T-helper 1 cell (primary cell): ENCODE data around the gene DCST2.
A peak's percentile ranks its signal among the peaks of the same experiment; 100 is the strongest.

Experiments used
- DNase-seq, 5 donors: peaks; one replicate each; pipeline ENCODE4 v3.0.0-alpha.2; 2012 to 2020

DCST2 gene

DNA sequence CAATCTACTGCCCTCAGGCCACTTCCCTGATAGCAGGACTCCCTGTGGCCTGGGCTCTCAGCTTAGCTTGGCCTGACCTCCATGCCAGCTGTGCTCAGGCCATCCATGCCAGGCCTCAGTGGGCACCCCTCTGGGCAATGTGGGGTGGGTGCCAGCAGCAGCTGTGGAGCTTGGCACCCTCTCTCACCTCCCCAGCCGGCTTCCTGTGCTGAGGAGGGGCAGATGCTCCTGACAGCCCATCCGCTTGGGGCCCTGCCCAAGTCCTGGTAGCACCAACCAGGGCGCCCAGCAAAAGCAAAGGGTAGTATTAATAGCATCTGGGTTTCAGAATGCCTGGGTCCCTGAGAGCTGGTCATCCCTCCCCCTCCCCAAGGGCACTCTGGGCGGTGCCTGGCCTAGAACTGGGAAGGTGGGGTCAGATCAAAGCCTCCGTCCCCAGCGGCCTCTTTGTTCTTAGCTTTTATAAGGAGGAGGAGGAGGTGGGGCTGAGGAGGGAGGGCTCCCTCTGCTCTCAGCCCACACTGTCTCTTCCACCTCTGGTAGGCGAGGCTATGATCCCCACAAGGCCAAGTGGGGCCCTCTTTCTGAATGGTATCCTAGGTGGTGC, 36.1 kb upstream of the DCST2 start:
- DNase-seq, result no peak

DNA sequence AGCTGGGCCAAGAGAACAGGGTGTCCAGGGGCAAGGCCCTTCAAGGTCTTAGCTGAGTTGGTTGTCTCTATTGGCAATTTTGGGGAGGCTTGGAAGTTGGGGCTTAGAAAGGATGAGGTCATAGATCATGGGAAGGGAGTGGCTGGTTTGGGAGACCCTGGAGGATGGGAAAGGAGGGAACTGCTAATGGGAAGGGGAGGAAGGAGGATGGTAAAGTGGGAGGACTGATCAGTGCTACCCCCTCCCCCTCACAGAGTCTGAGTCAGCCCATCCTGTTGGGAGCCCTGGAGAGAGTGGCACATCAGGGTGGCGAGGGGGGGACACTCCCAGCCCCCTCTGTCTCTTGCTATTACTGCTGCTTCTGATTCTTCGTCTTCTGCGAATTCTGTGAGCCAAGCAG, 35.0 kb upstream of the DCST2 start:
- DNase-seq, result no peak

DNA sequence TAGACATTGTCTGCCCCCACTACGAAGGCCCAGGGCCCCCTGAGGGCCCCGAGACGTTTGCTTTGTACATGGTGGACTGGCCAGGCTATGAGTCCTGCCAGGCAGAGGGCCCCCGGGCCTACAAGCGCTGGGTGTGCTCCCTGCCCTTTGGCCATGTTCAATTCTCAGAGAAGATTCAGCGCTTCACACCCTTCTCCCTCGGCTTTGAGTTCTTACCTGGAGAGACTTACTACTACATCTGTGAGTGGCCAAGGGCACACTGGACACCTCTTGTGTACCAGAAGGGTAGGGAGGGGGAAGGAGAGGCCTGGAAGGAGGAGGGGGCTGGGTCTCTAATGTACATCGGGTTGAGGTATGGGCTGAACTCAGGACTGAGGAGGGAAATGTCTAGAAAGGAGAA, 33.2 kb upstream of the DCST2 start:
- no peak for DNase-seq

DNA sequence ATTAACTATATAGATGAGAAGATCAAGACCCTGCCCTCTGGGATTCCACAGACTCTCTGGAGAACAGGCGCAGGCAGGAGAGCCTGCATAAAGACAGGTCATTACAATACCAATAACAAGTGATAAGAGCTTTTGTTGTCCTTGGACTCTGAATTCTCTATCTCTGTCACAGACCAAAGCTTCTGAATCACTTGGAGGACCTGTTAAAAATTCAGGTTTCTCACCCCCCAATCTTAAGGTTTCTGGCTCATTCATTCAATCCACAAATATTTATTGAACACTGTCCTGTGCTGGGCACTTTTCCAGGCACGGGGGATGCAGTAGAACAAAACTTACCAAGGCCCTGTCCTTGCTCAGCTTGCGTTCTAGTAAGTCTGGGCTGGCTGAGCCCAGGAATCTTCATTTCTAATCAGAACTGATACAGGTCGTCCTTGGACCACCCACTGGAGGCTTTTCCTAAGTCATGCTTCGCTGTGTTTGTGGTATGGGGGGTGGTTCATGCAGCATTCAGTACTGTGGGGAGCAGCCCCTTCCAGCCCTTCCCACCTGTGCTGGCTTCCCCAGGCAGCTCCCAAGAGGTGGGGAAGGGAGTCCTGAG, 31.4 kb upstream of the DCST2 start:
- no peak for DNase-seq

DNA sequence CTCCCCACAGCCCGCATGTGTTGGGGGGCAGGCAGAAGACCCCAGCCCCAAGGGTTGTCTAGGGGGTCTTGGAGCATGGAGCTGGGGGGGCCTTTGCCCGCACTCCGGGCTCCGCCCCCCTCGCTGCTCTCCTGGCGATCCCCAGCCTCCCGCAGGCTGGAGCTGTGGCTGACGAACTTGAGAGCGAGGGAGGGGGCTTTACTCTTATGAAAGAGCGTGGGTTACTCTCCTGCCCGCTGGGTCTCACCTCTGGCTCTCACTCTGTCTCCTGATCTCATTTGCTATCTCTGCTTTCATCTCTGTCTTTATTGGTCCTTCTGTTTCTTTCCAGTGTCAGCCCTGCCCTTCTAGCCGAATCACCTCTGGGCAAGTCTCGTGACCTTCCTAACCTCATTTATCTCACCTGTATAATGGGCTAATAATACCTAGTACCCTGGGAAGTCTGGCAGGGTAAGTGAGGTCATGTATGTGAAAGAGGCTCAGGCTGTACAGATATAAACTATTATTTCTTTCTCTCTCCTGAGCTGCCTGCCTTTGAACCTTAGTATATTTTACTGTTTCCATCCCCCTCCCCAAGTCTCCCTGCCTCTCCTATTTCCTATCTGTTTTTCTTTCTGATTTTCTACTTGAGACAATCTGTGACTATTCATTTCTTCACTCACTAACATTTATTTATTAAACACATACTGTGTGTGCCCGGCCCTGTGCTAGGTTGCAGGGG, 30.7 kb upstream of the DCST2 start:
- DNase-seq, result no peak

DNA sequence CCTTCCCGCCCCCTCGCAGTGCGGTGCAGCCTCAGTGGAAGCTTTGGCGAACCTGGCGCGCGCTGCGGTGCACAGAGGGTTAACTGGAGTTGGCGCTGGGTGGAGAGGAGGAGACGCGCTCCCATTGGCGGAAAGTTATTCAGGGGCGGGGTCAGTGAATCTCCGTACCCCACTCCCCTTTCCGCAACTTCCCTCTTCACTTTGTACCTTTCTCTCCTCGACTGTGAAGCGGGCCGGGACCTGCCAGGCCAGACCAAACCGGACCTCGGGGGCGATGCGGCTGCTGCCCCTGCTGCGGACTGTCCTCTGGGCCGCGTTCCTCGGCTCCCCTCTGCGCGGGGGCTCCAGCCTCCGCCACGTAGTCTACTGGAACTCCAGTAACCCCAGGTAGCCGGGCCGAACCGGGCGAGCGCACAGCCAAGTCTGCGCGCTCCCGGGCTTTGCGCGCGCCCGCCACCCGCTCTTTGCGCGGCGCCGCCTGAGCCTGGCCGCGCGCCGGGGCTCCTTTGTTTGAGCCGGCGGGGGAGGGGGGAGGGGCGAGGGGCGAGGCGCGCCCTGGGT, 30.0 kb upstream of the DCST2 start, which contains the start of gene EFNA4:
TSS of gene EFNA4 (plus strand) at position 191 of the 561 bp plus-strand sequence. CDS start at position 275, 84 bp downstream.
- peak; percentile 63 to 87 (median 78) for DNase-seq

DNA sequence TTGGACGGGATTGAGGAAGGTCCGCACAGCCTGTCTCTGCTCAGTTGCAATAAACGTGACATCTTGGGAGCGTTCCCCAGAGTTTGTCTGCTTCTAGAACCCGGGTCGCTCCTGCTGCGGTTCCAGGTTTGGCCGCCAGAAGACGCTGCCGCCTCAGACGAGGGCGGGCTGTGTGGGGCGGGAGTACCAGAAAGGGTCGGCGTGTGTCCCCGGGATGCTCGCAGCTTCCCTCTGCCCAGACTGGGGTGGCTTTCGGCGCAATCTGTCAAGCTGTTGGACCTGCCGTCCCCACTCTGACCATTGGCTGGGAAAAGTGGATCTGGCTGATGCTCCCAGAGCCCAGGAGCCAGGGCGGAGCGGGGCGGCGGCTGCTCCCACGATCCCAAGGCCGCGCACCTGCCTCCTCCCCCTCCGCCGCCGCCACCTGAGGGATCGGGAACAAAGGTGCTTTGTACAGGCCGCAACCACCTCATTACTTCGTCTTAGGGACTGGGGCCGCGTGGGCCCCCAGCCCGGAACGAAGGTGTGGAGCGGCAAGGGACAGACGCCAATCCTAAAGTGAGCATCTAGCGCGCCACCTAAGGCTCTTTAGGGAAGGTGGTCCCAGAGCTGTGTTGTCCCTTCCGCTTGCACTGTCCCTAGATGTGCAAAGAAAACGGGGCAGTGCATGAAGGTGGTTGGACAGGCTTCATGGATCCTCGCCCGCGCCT, 29.3 kb upstream of the DCST2 start:
- peak in 4 of 5 donors; percentile 55 to 74 (median 63) for DNase-seq

DNA sequence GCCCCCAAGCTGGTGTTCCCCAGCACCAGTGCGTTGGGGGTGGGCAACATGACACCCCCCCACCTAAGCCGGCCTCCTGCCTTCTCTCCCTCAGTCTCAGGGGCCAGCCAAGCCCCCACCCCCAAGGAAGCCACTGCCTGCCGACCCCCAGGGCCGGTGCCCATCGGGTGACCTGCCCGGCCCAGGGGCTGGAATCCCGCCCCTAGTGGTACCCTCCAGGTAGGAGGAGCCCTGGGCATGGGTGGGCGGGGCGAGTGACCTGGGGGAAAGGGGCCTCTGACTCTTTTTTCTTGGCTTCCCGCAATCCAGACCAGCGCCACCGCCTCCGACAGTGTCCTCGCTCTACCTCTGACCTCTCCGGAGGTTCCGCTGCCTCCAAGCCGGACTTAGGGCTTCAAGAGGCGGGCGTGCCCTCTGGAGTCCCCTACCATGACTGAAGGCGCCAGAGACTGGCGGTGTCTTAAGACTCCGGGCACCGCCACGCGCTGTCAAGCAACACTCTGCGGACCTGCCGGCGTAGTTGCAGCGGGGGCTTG, 28.6 kb upstream of the DCST2 start:
- no peak for DNase-seq

DNA sequence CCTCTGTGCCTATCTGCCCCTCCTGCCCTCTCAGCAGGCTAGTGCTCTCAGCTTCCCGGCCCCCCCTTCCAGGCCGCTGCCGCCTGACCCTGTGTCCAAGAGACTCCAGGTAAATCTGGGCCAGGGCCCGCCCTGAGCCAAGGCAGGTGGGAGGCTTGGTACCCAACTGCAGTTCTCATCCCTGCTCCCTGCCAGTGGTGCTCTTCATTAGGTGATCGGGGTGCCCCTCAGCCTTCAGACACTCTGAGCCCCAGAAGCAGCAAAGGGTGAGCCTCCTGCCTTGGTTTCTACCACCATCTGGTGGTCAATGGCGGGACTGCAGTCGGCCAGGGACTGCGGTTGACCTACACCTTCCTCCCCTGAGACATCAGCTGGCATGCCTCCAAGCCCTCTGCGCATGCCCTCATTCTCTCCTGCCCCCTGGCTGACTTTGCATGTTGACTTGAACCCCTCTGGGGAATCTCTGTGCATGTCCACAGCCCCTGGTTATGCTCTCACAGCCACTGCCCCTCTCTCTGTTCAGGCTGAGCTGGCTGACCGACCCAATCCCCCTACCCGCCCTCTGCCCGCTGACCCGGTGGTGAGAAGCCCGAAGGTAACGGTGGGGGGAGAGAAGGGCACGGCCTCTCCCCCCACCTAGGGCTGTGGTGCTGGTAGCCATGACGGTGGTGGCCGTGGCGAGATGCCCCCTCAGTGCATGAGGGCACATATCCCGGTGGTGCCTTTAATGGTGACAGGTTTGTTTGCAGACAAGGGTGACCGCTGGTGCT, 28.0 kb upstream of the DCST2 start:
- DNase-seq, result peak; percentile 80 to 91 (median 90)

DNA sequence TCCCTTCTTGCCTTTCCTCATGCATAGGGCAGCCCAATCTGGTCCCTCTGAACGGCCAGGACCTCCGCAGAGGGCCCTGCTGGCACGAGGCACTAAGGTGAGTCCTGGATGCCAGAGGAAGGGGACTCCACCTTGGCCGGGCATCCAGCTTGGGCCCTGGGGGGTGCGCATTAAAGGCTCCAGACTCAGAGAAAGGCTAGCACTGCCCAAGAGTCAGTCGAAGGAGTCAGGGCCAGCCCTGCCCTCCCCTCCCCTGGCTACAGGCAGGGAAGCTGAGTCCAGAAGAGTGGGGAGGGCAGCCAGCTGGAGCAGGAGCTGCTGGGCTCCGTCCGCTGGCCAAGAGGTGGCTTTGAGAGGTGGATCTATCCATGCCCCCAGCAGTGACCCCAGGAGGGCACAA, 27.2 kb upstream of the DCST2 start:
- DNase-seq, result no peak

DNA sequence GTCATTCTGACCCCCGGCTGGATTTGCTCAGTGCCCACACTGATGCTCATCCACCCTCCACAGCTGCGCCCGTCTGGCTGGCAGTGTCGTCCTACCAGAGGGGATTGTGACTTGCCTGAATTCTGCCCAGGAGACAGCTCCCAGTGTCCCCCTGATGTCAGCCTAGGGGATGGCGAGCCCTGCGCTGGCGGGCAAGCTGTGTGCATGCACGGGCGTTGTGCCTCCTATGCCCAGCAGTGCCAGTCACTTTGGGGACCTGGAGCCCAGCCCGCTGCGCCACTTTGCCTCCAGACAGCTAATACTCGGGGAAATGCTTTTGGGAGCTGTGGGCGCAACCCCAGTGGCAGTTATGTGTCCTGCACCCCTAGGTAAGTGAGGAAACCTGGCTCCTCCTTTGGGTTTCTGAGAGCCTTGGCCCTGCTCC, 24.2 kb upstream of the DCST2 start:
- DNase-seq, result no peak

DNA sequence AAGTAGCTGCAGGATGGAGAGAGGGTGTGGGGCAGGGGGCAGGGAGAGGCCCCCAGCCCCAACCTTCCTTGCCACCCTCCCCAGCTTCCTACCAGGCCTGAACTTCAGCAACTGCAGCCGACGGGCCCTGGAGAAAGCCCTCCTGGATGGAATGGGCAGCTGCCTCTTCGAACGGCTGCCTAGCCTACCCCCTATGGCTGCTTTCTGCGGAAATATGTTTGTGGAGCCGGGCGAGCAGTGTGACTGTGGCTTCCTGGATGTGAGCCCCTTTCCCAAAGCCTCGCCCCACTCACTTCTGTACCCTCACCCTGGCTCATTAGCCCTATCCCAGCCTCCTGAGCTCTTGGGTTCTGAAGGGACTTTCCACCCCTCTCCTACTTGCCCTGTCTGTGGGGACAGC, 23.5 kb upstream of the DCST2 start:
- no peak for DNase-seq

DNA sequence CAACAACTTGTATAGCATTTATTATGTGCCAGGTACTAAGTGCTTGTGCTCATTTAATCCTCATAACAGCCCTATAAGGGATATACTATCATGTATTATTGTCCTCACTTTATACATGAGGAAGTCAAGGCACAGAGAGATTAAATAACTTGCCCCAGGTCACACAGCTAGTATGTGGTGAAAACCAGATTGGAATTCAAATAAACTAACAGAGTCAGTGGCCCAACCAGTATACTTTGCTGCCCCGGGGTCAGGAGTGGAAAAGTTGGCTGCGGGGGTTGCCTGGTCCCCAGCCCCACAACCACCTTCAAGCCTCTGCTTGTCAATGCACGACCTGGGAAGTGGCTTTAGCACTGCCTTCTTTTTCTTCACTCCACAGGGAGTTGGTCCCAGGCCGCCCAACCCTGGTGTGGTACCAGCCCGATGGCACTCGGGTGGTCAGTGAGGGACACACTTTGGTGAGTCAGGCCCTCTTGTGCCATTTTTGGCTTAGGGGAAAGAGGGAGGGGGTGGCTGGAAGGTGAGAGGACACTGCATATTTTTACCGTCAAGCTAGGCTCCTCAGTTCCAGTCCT, 20.0 kb upstream of the DCST2 start:
- no peak for DNase-seq

DNA sequence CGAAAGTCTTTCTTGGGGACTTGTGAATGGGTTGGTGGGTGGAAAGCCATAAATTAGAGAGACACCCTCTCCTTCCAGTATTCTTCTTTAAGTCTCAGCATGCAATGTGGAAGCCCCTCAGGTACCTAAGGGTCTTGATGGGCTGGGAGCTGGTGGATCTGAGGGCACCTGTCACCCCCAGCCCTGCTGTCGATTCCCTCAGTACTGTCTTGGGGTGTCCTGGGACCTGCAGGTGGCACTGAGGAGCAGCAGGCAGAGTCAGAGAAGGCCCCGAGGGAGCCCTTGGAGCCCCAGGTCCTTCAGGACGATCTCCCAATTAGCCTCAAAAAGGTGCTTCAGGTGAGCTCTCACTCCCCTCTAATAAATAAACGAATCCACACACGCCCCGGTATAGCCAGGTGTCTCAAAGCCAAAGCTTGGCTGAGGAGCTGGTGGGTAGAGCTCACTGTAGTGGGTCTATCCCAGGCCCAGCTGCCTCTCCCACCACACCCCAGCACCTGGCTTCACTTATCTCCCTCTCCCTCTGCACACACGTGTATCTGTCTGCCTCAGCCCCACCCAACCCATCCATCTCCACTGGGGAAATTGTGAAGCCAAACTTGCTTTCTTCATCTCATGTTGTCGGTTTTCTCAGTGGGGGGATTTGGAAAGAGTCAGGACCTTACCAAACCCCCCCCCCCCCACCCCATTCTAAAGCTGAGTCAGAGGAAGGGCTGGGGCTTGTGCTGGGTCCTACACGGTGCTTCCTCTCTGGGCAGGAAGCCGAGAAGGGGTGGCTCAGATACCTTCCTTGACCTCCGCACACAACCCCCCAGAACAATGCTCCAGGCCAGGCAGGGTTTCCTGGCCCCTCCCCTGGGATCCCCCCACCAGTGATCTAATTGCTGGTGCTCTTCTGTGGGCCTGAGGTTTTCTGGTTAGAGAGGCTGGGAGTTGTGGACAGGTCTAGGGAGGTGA, 19.1 kb upstream of the DCST2 start:
- DNase-seq, result peak in 1 of 5 donors; percentile 39

DNA sequence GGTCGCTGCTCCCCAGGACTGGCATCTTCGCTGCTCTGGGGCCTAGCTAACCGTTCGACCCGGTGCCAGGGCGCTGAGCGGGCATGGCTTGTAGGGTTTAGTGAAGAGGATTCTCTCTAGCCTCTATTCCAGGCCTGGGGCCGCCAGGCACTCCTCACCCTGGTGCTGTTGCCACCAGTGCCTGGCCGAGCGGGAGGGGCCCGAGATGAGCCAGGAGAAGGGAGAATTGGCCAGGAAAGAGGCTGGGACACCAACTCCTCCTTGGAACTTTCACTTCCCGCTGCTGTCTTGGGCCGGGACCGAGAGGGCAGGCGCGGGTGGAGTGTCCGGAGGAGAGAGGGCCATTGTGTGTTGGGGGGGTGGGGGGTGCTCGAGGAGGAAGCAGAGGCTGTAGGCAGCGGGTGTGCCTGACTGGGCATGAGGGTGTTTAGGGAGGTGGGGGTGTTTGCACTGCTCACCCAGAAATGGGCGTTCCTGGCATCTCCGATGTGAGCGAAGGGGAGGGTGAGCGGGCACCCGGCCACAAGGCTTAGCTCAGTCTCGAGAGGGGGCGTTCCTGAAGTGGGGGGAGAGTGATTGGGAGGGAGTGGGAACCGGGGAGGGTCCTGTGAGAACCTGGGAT, 18.3 kb upstream of the DCST2 start:
- peak in 4 of 5 donors; percentile 21 to 46 (median 30) for DNase-seq

DNA sequence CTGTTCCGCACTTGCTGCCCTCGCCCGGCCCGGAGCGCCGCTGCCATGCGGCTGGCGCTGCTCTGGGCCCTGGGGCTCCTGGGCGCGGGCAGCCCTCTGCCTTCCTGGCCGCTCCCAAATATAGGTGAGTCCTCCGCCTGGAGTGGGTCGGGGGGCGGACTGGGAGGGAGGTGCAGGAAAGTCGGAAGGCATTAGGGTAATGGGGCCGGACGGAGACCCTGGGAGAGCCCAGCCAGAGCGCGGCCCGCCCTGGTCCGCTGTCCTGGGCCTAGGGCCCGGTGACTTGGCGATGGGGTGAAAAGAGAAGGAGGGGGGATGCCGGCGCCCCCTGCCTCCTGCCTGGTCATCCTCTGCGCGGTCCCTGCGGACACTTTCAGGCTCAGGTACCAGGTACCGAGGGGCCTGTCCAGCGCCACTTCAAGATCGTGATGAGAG, 17.8 kb upstream of the DCST2 start:
- no peak for DNase-seq

DNA sequence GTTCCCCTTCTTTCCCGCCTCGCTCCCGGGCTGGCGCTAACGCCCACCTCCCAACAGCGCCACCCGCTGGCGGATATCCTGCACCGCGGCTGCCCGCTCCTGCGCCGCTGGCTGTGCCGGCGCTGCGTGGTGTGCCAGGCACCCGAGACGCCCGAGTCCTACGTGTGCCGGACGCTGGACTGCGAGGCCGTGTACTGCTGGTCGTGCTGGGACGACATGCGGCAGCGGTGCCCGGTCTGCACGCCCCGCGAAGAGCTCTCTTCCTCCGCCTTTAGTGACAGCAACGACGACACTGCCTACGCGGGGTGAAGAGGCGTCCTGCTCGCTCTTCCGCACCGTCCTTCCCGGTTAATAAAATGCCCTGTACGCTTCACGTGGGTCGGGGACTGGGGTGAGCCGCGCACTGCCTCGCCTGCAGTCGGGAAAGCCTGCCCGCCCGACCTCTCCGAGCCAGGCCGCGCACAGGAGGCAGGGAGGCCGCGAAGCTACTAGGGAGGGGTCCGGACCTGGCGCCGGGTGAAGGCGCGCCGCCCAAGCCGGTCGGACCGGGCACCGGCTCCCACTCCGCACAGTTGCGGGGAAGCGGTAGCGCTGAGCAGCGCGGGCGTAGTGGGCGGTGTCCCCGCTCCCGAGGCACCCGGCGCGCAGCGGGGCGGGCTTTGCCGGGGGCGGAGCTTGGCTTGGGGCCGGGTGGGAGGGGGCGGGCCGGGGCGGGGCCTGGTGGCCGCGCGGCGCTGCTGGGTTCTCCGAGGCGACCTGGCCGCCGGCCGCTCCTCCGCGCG, 17.2 kb upstream of the DCST2 start, which contains the start of gene ADAM15:
TSS of gene ADAM15 (plus strand) at position 757 of the 782 bp plus-strand sequence. CDS start 71 bp downstream, outside the sequence.
- DNase-seq, result peak; percentile 71 to 81 (median 73)

DNA sequence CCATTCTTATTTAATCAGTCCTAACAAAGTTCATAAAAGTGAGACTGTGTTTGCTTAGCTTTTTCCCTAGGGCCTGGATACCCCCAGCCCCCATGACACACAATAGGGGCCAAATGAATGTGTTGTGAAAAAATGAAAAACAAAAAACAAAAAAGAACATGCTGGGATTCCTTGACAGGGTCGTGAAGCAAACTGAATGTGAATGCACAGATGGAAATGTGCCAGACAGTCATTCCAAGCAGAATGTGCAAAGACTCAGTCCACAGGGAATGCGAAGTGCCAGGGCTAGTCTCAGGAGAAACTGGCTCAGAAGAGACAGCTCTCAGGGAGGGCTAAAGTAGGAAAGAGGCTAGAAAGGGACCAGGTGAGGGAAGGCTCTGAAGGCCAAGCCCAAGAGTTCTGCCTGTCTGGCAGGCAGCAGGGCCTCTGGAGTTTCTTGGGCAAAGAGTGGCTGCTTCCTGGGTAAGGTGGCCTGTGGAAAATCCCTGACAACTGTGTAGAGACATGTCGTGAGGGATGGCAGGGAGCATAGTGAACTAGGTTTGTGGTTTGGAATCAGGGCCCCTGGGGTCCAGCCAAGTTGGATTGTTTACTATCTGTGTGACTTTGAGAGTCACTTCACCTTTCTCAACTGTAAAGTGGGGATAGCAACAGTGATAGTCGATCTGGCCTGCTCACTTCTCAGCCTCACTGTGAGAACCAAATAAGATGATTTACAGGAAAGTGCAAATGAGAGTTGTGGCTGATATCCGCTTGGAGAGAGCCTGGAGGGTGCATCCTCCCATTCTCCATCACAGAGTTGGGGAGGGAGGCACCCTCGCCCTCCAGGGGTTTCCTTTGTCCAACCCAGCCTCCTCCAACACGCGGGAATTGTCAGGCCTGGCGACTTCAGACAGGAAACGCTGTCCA, 16.3 kb upstream of the DCST2 start:
- no peak for DNase-seq
